ENCODE results near the gene AKNAD1.

DNA sequence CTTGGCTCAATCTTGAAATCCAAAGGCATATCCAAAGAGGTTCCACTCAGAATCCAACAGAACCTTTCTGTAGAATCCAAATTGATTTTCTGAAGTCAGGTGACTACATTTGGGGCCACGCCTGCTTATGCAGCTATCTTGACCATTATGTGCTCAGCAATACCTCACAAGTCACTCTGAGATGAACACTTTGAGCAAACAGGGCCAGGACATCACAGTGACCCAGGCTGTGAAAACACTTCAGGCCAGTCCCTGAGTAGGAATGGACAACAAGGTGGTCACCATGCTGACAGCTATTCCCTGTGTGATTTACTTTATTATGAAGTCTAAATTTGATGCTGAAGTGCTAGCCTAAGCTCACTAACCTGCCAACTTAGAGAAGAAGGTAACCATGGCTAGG, at the start of gene AKNAD1:
- TF ChIP-seq, protein P1, sequence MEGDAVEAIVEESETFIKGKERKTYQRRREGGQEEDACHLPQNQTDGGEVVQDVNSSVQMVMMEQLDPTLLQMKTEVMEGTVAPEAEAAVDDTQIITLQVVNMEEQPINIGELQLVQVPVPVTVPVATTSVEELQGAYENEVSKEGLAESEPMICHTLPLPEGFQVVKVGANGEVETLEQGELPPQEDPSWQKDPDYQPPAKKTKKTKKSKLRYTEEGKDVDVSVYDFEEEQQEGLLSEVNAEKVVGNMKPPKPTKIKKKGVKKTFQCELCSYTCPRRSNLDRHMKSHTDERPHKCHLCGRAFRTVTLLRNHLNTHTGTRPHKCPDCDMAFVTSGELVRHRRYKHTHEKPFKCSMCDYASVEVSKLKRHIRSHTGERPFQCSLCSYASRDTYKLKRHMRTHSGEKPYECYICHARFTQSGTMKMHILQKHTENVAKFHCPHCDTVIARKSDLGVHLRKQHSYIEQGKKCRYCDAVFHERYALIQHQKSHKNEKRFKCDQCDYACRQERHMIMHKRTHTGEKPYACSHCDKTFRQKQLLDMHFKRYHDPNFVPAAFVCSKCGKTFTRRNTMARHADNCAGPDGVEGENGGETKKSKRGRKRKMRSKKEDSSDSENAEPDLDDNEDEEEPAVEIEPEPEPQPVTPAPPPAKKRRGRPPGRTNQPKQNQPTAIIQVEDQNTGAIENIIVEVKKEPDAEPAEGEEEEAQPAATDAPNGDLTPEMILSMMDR (conservative IDR thresholded peaks at IDR 0.05; ENCODE audit: low read depth, low read length) = no peak
- TF ChIP-seq, protein P2, sequence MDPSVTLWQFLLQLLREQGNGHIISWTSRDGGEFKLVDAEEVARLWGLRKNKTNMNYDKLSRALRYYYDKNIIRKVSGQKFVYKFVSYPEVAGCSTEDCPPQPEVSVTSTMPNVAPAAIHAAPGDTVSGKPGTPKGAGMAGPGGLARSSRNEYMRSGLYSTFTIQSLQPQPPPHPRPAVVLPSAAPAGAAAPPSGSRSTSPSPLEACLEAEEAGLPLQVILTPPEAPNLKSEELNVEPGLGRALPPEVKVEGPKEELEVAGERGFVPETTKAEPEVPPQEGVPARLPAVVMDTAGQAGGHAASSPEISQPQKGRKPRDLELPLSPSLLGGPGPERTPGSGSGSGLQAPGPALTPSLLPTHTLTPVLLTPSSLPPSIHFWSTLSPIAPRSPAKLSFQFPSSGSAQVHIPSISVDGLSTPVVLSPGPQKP (IDR thresholded peaks at IDR 0.05; ENCODE audit: borderline replicate concordance, low read depth, low read length) = no peak
- TF ChIP-seq POLR2A (IDR thresholded peaks at IDR 0.05; ENCODE audit: low read depth, low read length) (no peak), RAD21 (IDR thresholded peaks at IDR 0.05; ENCODE audit: low read length) (no peak), RCOR1 (IDR thresholded peaks at IDR 0.05; ENCODE audit: insufficient replicate concordance, low read length) (no peak), RFX5 (IDR thresholded peaks at IDR 0.05; ENCODE audit: low read depth, low read length) (no peak), CEBPB (IDR thresholded peaks at IDR 0.05; ENCODE audit: low read depth, low read length) (no peak), CHD1 (IDR thresholded peaks at IDR 0.05; ENCODE audit: low read depth, low read length) (no peak), SMC3 (IDR thresholded peaks at IDR 0.05; ENCODE audit: low read depth, low read length) (no peak)

Measured in IMR-90 (cell line).